Activated gamma-delta T cell (primary cell): Measurements from ENCODE around the gene DDTL.
"Not testable (repeated sequence)": the region's sequence is repeated elsewhere in the genome, so short reads cannot be mapped to it uniquely, and the experiment has no call there.

Experiments
- DNase-seq: peaks from one replicate; lab custom pipeline; 2025; lab: John Stamatoyannopoulos, UW
- total RNA-seq, 2 donors: gene quantifications; one replicate each; lab custom pipeline; 2026; lab: John Stamatoyannopoulos, UW

The DDTL gene
- total RNA-seq, result 0 to 3.1 reads per million in 2 donors

- DNase-seq, result not testable (repeated sequence)
These were observed at the start of gene DDTL for GRCh38 chr22:23966568-23966967. DDTL (plus strand) TSS chr22:23966888; CDS start chr22:23966915, 27 bp downstream.

DNA sequence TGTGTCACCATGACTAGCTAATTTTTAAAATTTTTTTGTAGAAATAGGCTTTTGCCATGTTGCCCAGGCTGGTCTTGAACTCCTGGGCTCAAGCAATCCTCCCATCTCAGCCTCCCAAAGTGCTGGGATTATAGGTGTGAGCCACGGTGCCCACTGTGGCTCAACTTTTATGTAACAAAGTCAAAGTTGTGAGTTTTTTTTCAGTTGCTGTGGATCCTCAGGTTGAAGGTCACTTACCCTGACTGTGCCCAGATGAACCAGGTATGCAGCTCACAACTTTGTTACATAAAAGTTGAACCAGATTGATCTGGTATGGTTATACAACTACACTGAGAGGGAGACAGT lies 46.4 kb upstream of the DDTL start:
- not testable (repeated sequence) for DNase-seq

DNA sequence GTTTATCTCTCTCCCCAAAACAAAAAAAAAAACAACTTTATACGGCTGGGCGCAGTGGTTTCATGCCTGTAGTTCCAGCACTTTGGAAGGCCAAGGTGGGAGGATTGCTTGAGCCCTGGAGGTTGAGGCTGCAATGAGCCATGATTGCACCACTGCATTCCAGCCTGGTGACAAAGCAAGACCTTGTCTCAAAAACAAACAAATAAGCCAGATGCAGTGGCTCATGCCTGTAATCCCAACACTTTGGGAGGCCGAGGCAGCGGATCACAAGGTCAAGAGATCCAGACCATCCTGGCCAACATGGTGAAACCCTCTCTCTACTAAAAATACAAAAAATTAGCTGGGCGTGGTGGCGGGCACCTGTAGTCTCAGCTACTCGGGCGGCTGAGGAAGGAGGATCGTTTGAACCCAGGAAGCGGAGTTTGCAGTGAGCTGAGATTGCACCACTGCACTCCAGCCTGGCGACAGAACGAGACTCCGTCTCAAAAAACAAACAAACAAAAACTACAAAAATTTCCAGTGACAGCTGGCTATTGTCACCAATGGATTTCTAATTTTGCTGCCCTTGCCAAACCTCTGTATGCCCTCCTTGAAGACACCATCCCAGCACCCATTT lies 45.0 kb upstream of the DDTL start:
- DNase-seq, result not testable (repeated sequence)

- no peak for DNase-seq
These were observed 43.8 kb upstream of the DDTL start for GRCh38 chr22:23922921-23923320.

- no peak for DNase-seq
These were observed 41.6 kb upstream of the DDTL start for GRCh38 chr22:23925020-23925606.

GRCh38 chr22:23926561-23926960 lies 40.1 kb upstream of the DDTL start:
- no peak for DNase-seq

DNA sequence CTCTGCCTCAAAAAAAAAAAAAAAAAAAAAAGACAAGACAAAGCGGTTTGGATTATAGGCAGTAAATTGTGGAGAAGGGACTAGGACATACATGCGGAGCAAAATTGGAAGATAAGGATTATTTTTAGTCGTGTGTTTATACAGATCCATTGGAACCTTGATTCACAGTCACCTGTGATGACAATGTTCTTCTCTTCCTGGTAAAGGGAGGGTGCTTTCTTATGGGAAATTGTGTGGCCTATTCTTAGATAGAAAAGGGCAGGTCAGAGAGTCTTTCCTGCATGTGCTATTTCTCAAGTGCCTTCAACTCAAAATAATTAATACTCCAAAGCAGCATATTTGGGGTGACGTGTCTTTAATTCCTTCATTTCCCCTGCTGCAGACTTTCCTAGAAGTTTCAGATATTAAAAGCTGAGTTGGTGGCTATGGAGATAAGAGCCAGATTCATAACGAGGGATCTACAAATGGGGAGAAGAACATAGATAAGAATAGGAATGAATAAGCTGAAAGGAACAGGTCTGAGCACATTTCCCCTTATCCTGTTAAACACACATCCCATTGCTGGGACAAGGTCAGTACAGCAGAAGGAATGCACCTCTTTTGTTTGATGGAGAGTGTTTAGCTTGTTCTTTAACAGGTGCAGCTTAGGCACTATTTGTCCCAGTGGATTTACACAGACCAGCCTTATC lies 28.2 kb upstream of the DDTL start:
- no peak for DNase-seq

DNA sequence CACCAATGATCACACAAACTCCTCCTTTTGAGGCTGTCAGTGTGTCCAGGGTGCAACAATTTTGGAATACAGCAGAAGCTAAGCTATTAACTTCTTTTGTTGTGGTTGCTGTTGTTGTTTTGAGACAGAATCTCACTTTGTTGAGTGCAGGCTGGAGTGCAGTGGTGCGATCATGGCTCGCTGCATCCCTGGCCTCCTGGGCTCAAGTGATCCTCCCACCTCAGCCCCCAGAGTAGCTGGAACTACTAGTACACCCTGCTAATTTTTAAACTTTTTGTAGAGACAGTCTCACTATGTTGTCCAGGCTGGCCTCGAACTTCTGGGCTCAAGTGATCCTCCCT lies 27.7 kb upstream of the DDTL start:
- no peak for DNase-seq

DNA sequence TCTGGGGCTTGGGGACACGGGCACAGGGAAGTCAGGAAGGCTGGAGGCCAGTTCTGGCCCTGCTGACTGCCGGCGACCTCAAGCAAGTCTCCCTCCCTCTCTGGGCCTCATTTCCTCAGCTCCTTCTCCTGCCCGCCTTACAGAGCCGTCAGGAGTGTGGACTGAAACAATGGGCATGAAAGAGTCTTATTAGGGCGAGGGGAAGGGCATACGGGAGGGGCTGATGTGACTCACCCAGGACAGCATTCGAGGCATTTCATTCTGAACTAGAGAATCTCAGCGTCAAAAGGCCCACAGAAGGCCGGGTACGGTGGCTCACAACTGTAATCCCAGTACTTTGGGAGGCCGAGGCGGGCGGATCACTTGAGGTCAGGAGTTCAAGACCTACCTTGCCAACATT lies 26.5 kb upstream of the DDTL start:
- not testable (repeated sequence) for DNase-seq

DNA sequence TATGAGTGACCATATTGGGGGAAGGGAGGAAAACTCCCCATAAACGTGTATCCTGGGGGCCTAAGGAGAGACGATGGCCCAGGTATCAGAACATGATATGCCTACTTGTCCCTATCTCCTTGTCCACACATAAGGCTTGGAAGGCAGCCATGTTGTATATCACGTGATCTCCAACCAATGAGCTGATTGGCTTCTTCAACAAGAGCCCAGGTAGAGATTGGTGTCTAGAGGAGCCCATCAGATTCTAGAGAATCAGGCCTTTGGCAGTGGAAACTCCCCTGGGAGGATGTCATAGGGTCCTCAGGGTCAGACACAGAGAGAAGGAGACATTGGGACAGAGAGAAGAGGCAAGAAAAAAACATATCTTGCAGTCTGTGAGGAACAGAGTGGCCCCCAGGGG lies 19.3 kb upstream of the DDTL start:
- not testable (repeated sequence) for DNase-seq

DNA sequence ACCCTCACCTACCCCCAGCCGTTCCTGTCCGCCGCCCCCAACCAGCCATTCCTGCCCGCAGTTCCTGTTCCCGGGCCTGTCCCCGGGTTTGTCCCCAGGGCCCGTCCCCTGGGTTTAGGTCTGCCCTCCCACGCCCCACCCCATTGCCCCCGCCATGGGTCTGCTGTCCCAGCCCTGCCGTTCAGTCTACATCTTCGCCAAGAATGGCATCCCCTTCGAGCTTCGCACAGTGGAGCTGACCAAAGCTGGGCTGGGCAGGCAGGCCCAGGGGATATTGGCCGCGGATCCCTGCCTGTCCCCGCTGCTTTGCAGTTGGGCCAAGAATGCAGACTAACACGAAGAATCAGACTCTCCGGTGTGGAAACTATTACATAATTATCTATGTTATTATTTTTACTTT lies 16.9 kb upstream of the DDTL start:
- DNase-seq, result not testable (repeated sequence)

DNA sequence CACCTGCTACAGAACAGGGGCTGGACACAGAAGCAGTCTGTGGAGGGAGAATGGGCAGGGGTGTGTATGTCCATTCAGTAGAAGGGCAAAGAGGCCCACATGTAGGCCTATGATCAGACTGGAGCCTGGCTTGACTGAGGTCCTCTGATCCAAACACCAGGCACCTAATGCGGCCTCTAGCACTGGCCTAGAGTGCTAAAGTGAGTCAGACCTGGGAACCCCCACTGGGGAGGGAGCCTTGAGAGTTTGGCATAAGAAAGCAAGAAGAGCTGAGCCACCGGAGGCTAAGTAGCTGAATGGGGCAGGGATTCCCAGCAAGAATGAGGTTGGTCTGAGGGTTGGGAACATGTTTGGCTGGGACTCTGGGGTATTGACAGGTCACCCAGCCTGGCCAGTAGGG lies 15.3 kb upstream of the DDTL start:
- not testable (repeated sequence) for DNase-seq

GRCh38 chr22:23952794-23953405 lies 13.8 kb upstream of the DDTL start:
- not testable (repeated sequence) for DNase-seq

DNA sequence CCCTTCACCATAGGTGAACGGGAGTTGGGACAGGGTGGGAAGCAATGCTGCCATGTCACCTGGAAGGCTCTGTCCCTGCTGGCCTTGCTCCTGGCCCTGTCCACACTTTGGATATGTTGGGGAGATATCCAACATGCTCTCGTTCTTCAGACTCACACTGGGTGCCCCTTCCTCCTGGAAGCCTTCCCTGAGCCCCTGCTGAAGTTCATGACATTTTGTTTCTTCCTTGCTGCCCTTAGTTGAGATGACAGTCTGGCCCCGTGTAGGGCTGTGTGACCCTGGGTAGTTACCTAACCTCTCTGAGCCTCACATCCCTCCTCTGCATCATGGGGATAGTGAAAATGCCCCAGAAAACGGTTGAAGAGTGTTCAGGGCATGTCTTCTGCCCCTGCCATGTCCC lies 13.2 kb upstream of the DDTL start:
- not testable (repeated sequence) for DNase-seq

- DNase-seq, result not testable (repeated sequence)
These were observed 12.3 kb upstream of the DDTL start for GRCh38 chr22:23954193-23954990.

GRCh38 chr22:23954991-23955305 lies 11.7 kb upstream of the DDTL start:
- DNase-seq, result not testable (repeated sequence)

GRCh38 chr22:23955886-23956285 lies 10.8 kb upstream of the DDTL start:
- DNase-seq, result not testable (repeated sequence)

DNA sequence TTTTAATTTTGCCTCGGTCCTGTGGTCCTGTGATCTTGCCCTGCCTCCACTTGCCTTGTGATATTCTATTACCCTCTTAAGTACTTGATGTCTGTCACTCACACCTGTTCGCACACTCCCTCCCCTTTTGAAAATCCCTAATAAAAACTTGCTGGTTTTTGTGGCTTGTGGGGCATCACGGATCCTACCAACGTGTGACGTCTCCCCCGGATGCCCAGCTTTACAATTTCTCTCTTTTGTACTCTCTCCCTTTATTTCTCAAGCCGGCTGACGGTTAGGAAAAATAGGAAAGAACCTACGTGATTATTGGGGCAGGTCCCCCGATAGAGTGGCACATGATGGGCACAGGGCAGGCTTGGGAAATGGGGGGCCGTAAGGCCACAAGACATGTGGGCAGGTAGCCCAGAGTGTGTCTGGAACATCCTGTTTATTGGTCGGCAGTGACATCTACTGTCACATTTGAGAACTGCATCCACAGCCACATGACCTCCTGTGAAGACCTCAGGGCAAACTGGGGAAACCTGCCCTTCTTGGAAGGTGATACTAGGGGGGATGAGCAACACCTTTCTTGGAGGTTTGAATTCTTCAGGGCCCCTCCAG lies 10.3 kb upstream of the DDTL start:
- not testable (repeated sequence) for DNase-seq

GRCh38 chr22:23961084-23961771 lies 5.5 kb upstream of the DDTL start, which contains the start of gene GSTT2B:
GSTT2B (minus strand) TSS chr22:23961195; CDS start chr22:23961131, 64 bp downstream.
- not testable (repeated sequence) for DNase-seq

DNA sequence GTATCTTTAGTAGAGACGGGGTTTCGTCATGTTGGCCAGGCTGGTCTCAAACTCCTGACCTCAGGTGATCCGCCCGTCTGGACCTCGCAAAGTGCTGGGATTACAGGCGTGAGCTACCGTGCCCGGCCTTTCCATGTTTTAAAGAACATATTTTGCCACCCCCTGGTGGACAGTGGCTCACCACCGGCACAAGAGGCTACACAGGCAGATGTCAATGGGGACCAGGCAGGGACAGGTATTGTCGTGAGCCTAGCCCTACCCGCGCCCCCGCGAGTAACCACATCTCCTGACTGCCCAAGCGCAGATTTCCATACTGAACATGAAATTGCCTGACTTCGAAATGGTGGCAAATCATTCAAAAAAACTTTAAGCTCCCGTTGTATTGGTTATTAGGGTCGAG lies 594 bp upstream of the DDTL start:
- not testable (repeated sequence) for DNase-seq

GRCh38 chr22:23969071-23969470 lies 2.4 kb downstream of the DDTL start:
- no peak for DNase-seq
